Ishikawa (cell line): ENCODE data around the gene COPS8.

Experiments used
- CEBPB ChIP-seq: IDR thresholded peaks from 2 replicates; pipeline ENCODE4 v1.6.1; 2012
- CREB1 ChIP-seq: IDR thresholded peaks from 2 replicates; pipeline ENCODE4 v1.6.1; 2012; ENCODE audit warnings: low read depth
- EP300 ChIP-seq: IDR thresholded peaks from 2 replicates; pipeline ENCODE4 v1.6.1; 2012; ENCODE audit warnings: borderline replicate concordance
- NFIC ChIP-seq: IDR thresholded peaks from 2 replicates; pipeline ENCODE4 v1.6.1; 2012
- RAD21 ChIP-seq: IDR thresholded peaks from 2 replicates; pipeline ENCODE4 v1.6.1; 2012; ENCODE audit warnings: low read depth
- REST ChIP-seq: IDR thresholded peaks from 2 replicates; pipeline ENCODE4 v1.6.1; 2012; ENCODE audit warnings: low read depth, mild to moderate bottlenecking
- TAF1 ChIP-seq: IDR thresholded peaks from 2 replicates; pipeline ENCODE4 v1.6.1; 2012; ENCODE audit warnings: low read depth, mild to moderate bottlenecking
- TCF12 ChIP-seq: IDR thresholded peaks from 2 replicates; pipeline ENCODE4 v1.6.1; 2012; ENCODE audit warnings: low read depth
- TEAD4 ChIP-seq: IDR thresholded peaks from 2 replicates; pipeline ENCODE4 v1.6.1; 2012
- YY1 ChIP-seq: IDR thresholded peaks from 2 replicates; pipeline ENCODE4 v1.6.1; 2012; ENCODE audit warnings: low read depth
- TF ChIP-seq, protein P1 (sequence below): IDR thresholded peaks from 2 replicates; pipeline ENCODE4 v1.6.1; 2012
- TF ChIP-seq, protein P2 (sequence below): IDR thresholded peaks from 2 replicates; pipeline ENCODE4 v1.6.1; 2012

DNA sequence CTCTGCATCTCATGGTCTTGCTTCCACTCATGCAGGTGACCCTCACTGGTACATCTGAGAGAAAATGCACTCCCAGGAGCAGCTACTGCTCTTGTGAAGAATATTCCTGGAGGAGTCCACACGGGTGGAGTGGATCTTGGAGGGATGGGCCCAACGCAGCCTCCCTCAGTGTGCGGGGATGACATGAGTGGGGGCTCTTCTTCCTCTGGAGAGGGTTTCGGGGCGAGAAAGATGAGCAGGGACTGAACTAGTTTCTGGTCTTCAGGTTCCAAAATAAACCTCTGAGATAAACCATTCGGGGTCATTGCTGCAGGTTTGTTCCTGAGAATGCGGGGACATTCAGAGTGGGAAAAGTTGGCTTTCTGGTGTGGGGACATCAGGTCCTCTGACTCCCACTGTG lies 39.1 kb downstream of the COPS8 start:
- TF ChIP-seq CEBPB (no peak), EP300 (no peak), YY1 (no peak), TAF1 (no peak), TEAD4 (no peak), TCF12 (no peak), REST (no peak), RAD21 (no peak), NFIC (no peak), CREB1 (no peak)
- TF ChIP-seq, protein P1, sequence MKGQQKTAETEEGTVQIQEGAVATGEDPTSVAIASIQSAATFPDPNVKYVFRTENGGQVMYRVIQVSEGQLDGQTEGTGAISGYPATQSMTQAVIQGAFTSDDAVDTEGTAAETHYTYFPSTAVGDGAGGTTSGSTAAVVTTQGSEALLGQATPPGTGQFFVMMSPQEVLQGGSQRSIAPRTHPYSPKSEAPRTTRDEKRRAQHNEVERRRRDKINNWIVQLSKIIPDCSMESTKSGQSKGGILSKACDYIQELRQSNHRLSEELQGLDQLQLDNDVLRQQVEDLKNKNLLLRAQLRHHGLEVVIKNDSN = no peak
- TF ChIP-seq, protein P2, sequence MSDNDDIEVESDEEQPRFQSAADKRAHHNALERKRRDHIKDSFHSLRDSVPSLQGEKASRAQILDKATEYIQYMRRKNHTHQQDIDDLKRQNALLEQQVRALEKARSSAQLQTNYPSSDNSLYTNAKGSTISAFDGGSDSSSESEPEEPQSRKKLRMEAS = no peak
